ENCODE data around the gene MRPL48.

DNA sequence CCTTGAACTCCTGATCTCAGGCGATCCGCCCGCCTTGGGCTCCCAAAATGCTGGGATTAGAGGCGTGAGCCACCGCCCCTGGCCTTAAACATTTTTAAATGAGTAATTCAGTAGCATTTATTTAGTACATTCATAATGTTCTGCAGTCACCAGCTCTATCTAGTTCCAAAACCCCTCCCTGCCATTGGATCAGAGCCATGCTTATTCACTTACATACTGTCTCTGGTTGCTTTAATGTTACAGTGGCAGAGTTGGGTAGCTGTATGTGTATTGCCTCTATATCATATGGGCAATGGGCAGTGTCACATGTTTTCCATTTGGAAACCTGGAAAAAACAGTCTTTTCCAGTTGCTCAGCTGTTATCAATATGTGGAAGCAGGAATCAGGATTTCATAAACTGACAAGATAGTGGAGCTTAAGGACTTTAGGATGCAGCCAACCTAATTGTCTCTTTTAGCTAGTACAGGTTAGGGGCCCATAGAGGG is 78.5 kb downstream of the MRPL48 start:
- TF ChIP-seq, protein P1, sequence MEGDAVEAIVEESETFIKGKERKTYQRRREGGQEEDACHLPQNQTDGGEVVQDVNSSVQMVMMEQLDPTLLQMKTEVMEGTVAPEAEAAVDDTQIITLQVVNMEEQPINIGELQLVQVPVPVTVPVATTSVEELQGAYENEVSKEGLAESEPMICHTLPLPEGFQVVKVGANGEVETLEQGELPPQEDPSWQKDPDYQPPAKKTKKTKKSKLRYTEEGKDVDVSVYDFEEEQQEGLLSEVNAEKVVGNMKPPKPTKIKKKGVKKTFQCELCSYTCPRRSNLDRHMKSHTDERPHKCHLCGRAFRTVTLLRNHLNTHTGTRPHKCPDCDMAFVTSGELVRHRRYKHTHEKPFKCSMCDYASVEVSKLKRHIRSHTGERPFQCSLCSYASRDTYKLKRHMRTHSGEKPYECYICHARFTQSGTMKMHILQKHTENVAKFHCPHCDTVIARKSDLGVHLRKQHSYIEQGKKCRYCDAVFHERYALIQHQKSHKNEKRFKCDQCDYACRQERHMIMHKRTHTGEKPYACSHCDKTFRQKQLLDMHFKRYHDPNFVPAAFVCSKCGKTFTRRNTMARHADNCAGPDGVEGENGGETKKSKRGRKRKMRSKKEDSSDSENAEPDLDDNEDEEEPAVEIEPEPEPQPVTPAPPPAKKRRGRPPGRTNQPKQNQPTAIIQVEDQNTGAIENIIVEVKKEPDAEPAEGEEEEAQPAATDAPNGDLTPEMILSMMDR (IDR thresholded peaks at IDR 0.05 in 8 of 11, conservative IDR thresholded peaks at IDR 0.05 in 3 of 11): no peak
- no peak for TF ChIP-seq POLR2A (IDR thresholded peaks at IDR 0.05)
- no peak for TF ChIP-seq POLR2AphosphoS5 (IDR thresholded peaks at IDR 0.05)
